GM19239 (cell line): ENCODE measurements around the gene ROR1.

ENCODE experiments used
- DNase-seq: peaks from one replicate; pipeline ENCODE4 v3.0.0; 2011; ENCODE audit warnings: low spot score; ENCODE audit not compliant: insufficient read length
- FAIRE-seq: peaks from 2 replicates; lab custom pipeline; 2011; peaks lifted over from hg19 to GRCh38; lab: Jason Lieb, UNC

Gene ROR1

DNA sequence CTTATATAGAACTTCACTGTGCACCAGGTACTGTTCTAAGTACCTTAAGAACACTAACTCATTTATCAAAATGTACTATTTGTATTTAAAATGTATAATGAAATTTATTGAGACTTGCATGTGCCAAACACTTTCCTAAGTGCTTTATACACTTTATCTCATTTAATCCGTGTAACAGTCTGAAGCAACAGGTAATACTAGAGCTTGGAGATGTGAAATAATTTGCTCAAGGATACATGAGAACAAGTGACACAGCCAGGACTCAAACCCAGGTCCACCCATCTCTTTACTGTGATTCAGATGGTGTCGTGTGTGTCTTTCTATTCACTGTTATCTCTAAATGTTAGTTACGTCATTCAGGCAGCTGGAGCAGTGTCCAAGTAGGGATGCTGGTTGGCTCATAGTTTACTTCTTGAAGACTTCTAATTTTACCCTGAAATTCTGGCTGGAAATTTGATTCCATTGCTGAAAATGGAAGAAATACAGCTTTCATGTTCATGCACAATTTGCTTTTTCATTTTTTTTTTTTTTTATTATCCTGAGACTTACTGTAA lies 259.9 kb downstream of the ROR1 start:
- DNase-seq = no peak
- FAIRE-seq = no peak

DNA sequence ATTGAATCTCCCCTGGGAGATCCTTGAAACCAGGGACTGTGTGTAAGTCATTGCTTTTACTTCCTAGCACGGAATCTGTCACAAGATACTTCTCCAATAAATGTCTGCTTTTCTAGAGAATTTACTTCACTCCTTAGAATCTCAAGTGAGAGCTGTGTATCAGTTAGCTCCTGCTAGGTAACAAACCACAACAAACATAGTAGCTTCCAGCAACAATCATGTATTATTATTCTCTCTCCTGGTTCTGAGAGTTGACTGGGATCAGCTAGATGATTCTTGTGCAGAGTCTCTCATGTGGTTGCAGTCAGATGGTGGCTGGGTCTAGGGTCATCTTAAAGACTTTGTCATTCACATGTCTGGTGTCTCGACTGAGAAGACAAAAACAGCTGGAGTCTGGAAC lies 262.7 kb downstream of the ROR1 start:
- no peak for DNase-seq
- no peak for FAIRE-seq

DNA sequence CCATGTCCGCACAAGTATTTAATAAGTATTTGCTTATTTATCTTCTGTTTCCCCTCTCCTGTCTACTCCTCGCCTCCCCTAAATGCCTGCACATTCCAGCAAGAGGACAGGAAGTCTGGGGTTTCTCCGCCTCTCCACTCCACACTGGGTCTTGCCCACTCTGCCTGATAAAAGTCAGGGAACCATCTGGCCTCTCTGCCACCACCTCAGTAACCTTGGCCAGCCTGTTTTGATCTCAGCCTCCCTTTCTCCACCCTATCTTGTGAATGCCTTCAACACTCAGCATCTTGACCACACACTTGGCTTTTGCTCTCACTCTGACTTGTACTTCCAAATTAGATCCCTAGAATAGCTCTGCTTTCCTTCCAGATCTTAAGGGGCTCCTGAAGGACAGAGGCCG lies 264.3 kb downstream of the ROR1 start:
- DNase-seq (no peak), FAIRE-seq (no peak)

DNA sequence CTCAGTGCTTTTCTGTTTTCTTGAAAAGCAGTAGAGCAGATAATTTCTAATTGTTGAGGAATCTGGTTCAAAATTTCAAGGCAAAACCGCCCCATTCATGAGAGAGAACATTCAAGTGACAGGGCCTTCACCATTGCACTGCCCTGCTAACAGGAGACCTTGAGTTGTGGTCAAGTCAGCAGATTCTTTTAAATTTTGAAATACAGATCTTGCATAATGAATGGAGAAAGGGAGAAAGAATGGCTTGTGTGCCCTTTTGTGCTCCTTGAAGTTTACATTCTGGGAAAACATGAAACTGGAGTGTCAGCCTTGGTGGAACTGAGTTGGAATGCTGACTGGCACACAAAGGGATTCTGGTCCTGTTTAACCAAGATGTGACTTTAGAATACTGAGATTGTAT lies 265.1 kb downstream of the ROR1 start:
- DNase-seq = no peak
- FAIRE-seq = no peak

DNA sequence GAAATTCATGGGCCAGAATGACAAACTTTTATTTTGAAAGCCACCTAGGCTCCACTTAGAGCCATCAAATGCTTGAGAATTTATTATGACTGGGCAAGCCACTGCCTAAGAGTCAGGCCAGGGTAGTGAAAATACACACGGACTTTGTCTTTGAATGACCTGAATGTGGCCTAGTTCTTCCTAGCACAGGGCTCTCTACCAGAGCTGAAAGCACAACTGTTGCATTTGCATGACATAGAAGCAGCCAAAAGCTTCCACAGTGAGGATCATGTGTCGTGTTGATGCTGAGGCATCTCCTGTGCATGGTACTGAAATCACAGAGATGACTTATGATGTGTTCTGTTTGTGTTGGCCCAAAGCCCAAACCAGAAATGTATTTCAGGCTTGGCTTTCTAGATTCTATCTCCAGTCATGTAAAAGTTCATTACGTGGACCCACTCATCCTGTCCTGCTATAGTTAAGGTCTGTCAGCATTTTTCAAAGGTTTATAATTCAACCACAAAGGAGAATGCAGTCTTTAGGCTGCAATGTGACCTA lies 265.6 kb downstream of the ROR1 start:
- DNase-seq (no peak), FAIRE-seq (no peak)

DNA sequence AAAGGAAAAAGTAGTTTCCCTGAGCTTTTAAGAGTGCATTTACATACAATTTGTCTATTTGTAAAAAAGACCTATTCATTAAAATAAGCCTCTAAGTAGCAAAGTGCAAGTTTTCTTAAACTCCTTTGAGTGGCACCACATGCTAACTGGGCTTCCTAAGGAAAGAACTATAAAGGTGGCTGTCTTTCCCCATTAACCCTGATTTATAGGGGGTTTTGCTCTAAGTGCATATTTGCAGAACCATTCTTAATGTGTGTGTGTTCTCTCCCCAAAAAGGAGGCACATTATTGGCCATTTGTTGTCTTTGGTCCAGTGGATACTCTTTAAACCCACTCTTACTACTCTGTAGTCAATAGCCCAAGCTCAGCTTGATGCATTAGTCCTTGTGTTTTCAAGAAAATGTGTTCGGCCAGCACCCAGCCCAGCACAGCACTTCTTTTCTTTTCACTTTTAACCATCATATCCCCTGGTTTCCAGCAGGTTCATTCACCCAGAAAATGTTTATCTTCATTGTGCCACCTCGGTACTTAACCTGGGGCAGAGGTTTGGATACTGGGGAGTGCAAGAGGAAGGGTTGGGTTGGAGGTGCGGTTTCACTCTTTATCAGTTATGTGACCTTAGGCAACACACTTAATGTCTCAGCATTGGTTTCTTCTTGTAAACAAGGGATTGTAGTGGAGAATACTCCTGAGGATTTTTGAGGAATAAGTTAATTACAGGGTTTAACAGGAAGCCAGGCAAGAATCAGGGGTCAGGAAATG lies 267.7 kb downstream of the ROR1 start:
- FAIRE-seq (no peak), DNase-seq (no peak)

DNA sequence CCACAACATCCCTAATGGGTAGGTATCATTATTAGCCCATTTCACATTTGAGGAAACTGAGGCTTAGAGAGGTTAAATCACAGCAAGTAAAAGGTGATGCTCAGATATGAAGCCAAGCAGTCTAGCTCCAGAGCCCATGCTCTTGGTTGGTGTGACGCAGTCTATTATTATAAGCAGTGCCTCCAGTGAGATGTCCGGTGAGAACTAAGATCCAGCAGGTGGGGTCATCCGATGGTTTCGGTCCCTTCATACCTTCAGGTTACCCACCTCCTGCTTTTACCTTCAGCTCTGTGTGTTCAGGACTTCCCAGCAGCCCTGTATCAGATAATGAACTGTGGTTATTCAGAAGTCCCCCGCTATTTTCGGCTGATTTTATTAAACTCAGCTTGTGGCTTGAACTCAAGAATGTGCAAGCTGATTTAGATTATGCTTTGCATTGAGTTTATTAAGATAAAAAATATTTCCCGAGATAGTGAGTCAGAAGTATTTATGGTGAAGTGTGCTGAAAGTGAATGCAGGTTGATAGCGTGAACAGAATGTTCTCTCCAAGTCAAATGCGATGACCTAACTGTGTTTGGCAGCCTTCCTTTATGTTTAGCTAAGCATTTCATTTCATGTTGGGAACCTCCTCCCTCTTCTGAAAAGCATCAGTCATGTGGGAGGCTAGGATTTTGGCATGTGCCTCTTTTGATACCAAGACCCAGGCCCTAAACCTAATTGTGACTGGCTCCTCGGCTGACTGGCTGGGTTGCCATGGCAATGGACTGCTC lies 268.7 kb downstream of the ROR1 start:
- no peak for FAIRE-seq
- DNase-seq = no peak

DNA sequence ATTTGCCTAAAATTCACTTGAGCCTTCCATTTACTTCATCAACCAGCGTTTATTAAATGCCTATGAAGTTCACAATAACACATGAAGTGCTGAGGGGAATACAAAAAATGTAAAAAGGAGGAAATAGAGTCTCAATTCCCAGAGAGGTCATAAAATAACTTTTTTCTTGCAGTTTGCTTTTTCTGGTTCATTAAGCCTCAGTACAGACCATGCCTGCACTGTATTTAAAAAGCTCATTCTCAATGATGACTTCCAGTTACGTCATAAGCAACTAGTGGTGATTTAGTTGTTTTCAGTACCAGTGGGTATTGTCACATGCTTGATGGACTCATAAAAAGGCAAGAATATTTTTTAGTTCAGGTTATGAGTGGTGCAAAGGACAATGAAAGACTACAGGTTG lies 269.5 kb downstream of the ROR1 start:
- no peak for FAIRE-seq
- DNase-seq = no peak

DNA sequence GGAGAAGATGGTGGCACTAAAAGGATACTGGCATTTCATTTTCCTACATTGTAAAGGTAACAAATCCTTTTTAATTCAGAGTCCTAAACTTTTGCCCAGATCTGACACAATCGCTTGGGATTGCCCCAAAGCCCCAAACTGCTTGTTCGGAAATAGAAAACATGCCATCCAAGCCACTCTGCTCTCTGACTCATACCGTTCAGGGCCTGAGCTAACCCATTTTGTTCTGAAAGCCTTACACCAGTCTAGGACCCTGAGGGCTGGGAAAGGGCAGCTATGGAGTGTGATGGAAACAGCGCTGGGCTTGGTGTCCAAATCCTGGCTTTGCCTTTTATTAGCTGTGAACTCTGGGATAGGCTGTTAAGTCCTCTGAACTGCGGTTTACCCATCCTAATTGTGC lies 270.2 kb downstream of the ROR1 start:
- no peak for FAIRE-seq
- no peak for DNase-seq

DNA sequence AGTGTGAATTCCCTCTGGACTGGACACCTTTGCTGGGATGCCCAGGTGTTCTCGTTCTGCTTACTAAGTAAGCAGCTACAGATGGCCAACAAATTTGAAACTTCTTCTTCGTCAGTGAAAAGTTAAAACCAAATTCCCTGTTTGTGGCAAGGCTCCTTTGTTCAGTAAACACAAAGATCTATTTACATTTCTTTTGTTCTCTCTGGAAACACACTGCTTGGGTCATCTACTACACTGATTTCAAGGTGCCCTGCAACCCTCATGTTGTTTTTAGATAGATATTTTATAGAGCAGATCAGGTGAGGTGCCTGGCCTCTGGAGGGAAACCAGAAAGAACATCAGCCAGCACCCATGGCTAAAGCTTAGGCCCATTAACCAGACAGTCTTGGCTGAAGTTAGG lies 272.4 kb downstream of the ROR1 start:
- DNase-seq = no peak
- no peak for FAIRE-seq

DNA sequence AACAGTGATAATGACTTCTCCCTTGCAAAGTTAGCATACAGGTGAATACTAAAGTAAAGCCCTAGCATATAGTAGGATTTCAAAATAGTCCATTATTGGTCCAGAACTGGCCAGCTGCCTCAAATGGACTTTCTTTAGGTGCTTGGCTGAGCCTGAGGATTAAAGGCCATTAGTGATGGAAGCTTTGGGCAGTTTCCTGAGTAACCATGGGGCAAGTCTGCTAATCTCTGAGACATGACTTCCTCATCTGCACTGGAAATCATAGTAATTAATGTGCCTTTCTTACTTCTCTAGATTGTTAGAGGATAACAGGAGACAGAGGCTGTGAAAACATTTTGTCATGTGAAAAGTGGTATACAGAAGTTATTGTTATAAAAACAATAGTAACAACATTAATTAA lies 273.1 kb downstream of the ROR1 start:
- no peak for FAIRE-seq

DNA sequence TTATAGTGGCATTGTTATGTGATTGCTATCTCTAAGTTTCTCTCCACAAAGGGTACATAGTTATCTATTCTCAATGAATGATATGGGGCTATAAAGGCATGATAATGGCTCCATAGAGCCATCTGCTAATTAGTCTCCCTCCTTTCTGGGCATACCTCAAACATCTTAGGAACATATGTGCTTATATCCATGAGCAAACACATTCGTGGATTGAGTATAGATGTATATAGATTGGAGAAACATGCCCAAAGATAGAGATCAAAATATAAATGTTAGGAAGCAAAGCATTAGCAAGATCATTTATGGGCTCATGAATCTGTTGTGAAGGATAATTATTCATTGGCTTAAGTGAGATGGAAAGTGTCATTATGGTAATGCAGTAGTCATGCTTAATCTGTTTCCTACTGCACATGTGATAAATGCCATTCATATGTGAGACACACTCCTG lies 273.8 kb downstream of the ROR1 start:
- no peak for FAIRE-seq

More for the DNA sequence above, 273.1 kb downstream of the ROR1 start:
- no peak for DNase-seq

DNA sequence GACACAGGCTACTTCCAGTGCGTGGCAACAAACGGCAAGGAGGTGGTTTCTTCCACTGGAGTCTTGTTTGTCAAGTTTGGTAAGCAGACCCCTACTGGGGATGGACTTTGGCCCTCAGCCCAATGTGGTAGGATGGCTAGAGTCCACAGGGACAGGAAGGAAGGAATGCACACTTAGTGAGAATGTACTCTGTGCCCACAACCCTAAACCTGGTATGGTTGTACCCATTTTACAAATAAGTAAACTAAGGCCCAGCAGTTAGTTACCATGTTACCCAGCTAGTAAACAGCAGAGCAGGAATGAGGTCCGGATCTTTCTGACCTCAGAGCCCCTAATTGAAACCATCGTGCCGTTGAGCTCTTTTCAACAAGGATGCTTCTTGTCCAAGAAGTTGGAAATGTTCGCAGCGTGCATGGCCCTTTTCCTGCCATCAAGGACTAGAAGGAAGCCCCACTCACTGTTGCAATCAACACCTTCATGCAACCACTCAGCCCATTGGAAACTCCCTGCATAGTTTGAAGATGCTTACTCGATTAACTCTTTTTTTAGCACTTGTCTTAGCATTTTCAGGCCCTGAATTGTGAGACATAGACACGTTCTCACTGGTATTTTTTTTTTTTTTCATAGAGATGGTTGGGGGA lies 276.2 kb downstream of the ROR1 start:
- no peak for DNase-seq
- no peak for FAIRE-seq

More for the DNA sequence above, 273.8 kb downstream of the ROR1 start:
- no peak for DNase-seq

DNA sequence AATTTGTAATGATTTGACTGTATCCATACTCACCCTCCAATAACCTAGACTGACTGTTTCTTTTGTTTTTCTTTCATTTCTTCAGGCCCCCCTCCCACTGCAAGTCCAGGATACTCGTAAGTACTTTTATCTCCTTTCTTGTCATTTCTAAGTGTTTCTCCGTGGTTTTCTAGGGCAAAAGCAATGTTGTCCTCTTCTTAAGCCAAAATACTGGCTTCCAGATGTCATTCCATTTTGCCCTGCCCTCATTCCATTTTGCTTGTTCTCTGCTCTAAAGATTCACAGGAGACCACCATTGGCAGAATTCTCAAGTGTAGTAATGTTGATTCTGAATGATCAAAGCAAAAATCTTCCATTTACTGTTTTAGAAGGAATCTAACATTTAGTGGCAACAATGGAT lies 276.8 kb downstream of the ROR1 start:
- FAIRE-seq (no peak), DNase-seq (no peak)

DNA sequence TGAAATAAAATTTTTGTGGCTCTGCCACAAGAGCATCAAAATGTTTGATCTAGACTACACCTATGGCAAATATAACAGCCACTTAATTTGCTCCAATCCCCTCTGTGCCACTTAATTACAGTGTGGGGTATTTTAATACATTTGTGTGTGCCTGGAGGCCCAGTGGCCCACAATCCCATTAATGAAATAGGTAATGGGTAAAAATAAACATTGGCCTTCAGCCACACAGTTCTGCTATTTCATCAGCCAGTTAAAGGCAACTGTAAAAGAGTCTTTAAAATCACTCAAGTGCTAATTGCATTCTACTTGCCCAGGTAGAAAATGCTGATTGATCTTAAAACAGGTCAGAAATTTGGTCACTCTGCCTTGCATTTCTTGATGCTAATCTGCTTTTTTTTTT lies 278.0 kb downstream of the ROR1 start:
- DNase-seq (no peak), FAIRE-seq (no peak)

DNA sequence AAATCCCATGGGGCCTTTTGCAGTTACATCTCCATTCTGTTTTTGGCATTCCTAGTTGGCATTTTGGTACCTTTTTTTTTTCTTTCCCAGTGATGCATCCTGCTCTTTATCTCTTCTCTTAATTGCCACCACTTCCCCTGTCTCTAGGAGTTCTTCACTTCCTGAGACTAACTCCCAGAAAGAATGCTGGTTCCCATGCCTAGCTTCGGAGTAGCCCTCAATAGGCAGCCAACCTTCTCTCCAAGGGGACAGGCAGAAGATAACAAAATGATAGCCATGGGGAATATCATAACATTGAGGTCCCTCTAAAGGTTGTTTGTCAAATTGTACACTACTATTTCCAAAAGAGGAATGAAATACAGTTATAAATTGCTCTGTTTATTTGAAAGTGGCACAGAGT lies 279.0 kb downstream of the ROR1 start:
- FAIRE-seq (no peak), DNase-seq (no peak)

DNA sequence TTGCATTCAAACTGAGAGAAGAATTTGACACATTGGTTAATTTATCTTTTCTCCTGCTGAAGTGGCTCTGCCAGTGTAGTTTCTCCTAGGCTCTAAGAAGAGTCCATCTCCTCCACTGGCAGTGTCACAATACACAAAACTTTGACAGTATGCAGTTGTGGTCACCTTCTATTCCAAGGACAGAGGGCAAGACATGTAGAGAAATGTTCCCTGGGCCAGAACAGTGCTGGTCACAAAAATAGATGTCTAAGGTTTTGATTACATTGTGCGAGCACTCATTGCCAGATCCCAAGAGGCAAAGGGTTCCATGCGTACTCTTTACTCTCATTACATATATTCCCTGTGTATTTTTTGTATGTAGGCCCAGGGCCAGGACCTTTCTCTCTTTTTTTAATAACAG lies 281.5 kb downstream of the ROR1 start:
- DNase-seq (no peak), FAIRE-seq (no peak)

DNA sequence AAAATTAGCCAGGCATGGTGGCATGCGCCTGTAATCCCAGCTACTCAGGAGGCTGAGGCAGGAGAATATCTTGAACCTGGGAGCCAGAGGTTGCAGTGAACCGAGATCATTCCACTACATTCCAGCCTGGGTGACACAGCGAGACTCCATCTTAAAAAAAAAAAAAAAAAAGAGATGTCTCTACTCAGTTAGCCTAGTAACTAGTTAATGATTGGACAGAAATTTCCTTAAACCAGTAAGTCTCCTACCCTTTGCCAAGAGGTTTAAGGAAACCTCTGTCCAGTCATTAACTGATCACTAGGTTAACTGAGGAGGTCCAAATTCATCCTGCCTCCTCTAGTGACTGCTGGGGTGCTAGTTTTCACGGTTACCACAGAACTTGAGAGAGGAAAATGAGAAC lies 285.7 kb downstream of the ROR1 start:
- DNase-seq (no peak), FAIRE-seq (no peak)

DNA sequence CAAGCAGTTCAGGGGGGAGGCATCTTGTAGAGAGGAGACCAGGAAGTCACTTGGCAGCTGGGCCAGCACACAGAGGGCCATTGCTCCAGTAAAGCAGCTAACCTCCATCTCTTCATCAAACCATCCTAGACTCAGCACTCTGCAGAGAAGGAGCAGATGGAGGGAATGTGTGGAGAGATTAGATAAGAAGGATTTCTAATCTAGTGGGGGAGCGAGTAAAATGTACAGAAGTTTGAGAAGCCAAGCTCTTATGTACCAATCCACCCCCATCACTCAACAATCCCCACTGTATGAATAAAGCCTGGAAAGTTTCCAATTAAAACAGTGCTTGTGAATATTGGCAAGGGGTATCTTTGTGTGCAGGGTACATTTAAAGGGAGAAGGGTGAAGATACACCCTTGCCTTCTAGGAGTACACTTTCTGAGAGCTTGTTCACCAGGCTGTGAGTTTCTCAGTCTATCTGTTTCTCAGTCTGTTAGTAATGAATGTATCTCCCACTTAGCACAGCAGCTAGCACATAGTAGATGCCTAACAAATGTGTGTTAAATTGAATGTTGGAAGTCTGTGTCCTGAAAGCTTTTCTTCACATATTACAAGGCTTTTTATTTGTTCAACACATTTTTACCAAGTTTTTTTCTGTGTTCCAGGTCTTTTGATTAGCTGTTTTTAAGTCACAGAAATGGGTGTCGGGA lies 286.9 kb downstream of the ROR1 start:
- FAIRE-seq = no peak
- no peak for DNase-seq

DNA sequence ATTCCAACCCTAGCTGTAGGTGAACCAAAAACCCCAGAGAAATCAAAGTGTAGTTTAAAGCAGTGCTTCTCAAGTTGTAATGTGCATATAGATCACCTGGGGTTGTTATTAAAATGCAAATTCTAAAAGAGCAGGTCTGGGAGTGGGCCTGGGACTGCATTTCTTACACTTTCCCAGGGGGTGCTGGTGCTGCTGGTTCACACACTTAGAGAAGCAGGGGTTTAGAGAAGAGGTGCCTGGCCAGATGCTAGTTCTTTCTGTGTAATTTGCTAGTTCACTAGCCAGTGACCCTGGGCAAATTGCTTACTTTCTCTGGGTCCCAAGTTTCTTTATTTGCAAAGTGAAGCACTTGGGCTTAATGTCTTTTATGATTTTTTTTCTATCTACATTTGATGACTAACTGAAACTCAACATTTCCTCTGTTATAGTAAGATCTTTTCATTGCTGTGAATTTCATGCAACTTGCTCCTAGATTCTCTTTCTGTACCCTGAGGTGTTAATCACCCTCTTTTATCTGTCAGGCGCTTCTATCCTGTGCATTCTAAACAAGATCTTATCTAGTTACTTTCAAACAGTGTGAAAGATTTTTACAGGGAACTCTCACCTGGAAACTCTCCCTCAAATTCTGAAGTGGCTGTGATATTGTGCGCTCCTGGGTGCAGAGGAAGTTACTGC lies 287.8 kb downstream of the ROR1 start:
- FAIRE-seq (no peak), DNase-seq (no peak)
